ENCODE data around the gene COL1A2. TPM values are rescaled to one million over a fixed set of nuclear protein-coding genes. Genes with fewer than 3 reads are reported as not detected.

Gene COL1A2
- total RNA-seq, 1 donor from 2014 or later, result 12,302 TPM

- Mint-ChIP-seq H3K36me3 (ENCODE audit: low read depth) (peaks cover 80% of the 10 kb centered on the region), H3K27ac (ENCODE audit: unreplicated experiment) (peak overlapping the region; percentile 84)
Measured at GRCh38 chr7:94403546-94403945, 8.9 kb downstream of the COL1A2 start.

GRCh38 chr7:94405506-94405905, 10.8 kb downstream of the COL1A2 start:
- H3K9me3 Mint-ChIP-seq (ENCODE audit: low read depth), result no peaks in the 10 kb centered on the region
- H3K4me1 Mint-ChIP-seq (ENCODE audit: low read depth), result peaks cover 96% of the 10 kb centered on the region
- peaks cover 81% of the 10 kb centered on the region for H3K36me3 Mint-ChIP-seq (ENCODE audit: low read depth)
- no peak for DNase-seq (ENCODE audit: low spot score)
- TF ChIP-seq CTCF (IDR thresholded peaks at IDR 0.05), result no peak
- peak overlapping the region; percentile 59 for H3K27ac Mint-ChIP-seq (ENCODE audit: unreplicated experiment)
- no peaks in the 10 kb centered on the region for H3K27me3 Mint-ChIP-seq (ENCODE audit: low read depth)
- peak overlapping the region; percentile 55 for H3K4me3 Mint-ChIP-seq (ENCODE audit: unreplicated experiment)

More at GRCh38 chr7:94403546-94403945, 8.9 kb downstream of the COL1A2 start:
- peak overlapping the region; percentile 55 for H3K4me3 Mint-ChIP-seq (ENCODE audit: unreplicated experiment)
- no peak for TF ChIP-seq CTCF (IDR thresholded peaks at IDR 0.05)
- no peaks in the 10 kb centered on the region for H3K9me3 Mint-ChIP-seq (ENCODE audit: low read depth)
- H3K27me3 Mint-ChIP-seq (ENCODE audit: low read depth), result no peaks in the 10 kb centered on the region
- peaks cover 86% of the 10 kb centered on the region for H3K4me1 Mint-ChIP-seq (ENCODE audit: low read depth)
- no peak for DNase-seq (ENCODE audit: low spot score)

- Mint-ChIP-seq H3K4me1 (ENCODE audit: low read depth) (peaks cover 98% of the 10 kb centered on the region), H3K36me3 (ENCODE audit: low read depth) (peaks cover 82% of the 10 kb centered on the region), H3K4me3 (ENCODE audit: unreplicated experiment) (peak overlapping the region; percentile 43), H3K27me3 (ENCODE audit: low read depth) (no peaks in the 10 kb centered on the region), H3K9me3 (ENCODE audit: low read depth) (no peaks in the 10 kb centered on the region), H3K27ac (ENCODE audit: unreplicated experiment) (peak overlapping the region; percentile 97)
- TF ChIP-seq CTCF (IDR thresholded peaks at IDR 0.05), result no peak
- DNase-seq (ENCODE audit: low spot score), result no peak
Measured at GRCh38 chr7:94406696-94407095, 12.0 kb downstream of the COL1A2 start.

- Mint-ChIP-seq H3K36me3 (ENCODE audit: low read depth) (peaks cover 81% of the 10 kb centered on the region), H3K27me3 (ENCODE audit: low read depth) (no peaks in the 10 kb centered on the region), H3K4me1 (ENCODE audit: low read depth) (peaks cover 100% of the 10 kb centered on the region), H3K4me3 (ENCODE audit: unreplicated experiment) (peak overlapping the region; percentile 33), H3K9me3 (ENCODE audit: low read depth) (no peaks in the 10 kb centered on the region), H3K27ac (ENCODE audit: unreplicated experiment) (peak overlapping the region; percentile 97)
- no peak for TF ChIP-seq CTCF (IDR thresholded peaks at IDR 0.05)
- no peak for DNase-seq (ENCODE audit: low spot score)
Measured at GRCh38 chr7:94409200-94409948, 14.7 kb downstream of the COL1A2 start.

- no peak for TF ChIP-seq CTCF (IDR thresholded peaks at IDR 0.05)
- peaks cover 98% of the 10 kb centered on the region for H3K4me1 Mint-ChIP-seq (ENCODE audit: low read depth)
- H3K36me3 Mint-ChIP-seq (ENCODE audit: low read depth), result peaks cover 79% of the 10 kb centered on the region
- H3K27me3 Mint-ChIP-seq (ENCODE audit: low read depth), result no peaks in the 10 kb centered on the region
- no peaks in the 10 kb centered on the region for H3K9me3 Mint-ChIP-seq (ENCODE audit: low read depth)
- no peak for DNase-seq (ENCODE audit: low spot score)
- H3K27ac Mint-ChIP-seq (ENCODE audit: unreplicated experiment), result peak overlapping the region; percentile 93
- H3K4me3 Mint-ChIP-seq (ENCODE audit: unreplicated experiment), result peak overlapping the region; percentile 25
Measured at GRCh38 chr7:94410413-94411187, 15.9 kb downstream of the COL1A2 start.
